ENCODE measurements around the gene BST1. TPM values are rescaled to one million over a fixed set of nuclear protein-coding genes. Genes with fewer than 3 reads are reported as not detected.

BST1 gene
- total RNA-seq, 1 experiment from 2014 or later: 3.3 TPM

GRCh38 chr4:15776871-15777648 is 74.2 kb downstream of the BST1 start:
- no peak for DNase-seq
- no peaks in the 10 kb centered on the region for H3K9me3 ChIP-seq
- H3K4me3 ChIP-seq: no peak overlapping the region
- H3K36me3 ChIP-seq: no peaks in the 10 kb centered on the region
- H3K27me3 ChIP-seq: no peaks in the 10 kb centered on the region

DNA sequence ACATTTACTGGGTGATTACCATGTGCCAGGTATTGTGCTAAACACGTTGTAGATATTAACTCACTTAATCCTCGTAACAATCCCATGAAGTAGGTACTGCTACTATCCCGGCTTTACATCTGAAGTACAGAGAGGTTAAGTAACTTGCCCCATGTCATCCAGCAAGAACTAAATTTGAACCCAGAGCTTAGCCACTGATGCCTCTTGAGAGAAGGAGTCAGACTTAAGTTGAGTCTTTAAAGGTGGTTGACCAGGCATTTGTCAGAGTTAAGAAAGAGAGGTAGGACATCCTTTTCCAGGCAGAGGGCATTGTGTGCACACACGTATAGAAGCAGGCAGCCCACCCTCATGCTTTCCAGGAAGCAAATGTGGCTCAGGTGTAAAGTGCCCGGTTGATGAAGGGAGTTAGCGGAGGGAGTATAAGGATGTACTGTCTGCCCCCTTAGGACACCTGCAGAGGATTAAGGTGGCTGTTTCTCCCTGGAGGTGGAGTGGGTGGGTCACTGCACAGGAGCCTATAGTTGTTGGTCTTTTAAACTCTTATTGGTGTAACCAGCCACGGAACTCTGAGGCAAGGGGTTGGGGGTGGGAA is 74.9 kb downstream of the BST1 start:
- H3K36me3 ChIP-seq: no peaks in the 10 kb centered on the region
- no peak overlapping the region for H3K4me3 ChIP-seq
- no peak for DNase-seq
- H3K9me3 ChIP-seq: no peaks in the 10 kb centered on the region
- no peaks in the 10 kb centered on the region for H3K27me3 ChIP-seq

DNA sequence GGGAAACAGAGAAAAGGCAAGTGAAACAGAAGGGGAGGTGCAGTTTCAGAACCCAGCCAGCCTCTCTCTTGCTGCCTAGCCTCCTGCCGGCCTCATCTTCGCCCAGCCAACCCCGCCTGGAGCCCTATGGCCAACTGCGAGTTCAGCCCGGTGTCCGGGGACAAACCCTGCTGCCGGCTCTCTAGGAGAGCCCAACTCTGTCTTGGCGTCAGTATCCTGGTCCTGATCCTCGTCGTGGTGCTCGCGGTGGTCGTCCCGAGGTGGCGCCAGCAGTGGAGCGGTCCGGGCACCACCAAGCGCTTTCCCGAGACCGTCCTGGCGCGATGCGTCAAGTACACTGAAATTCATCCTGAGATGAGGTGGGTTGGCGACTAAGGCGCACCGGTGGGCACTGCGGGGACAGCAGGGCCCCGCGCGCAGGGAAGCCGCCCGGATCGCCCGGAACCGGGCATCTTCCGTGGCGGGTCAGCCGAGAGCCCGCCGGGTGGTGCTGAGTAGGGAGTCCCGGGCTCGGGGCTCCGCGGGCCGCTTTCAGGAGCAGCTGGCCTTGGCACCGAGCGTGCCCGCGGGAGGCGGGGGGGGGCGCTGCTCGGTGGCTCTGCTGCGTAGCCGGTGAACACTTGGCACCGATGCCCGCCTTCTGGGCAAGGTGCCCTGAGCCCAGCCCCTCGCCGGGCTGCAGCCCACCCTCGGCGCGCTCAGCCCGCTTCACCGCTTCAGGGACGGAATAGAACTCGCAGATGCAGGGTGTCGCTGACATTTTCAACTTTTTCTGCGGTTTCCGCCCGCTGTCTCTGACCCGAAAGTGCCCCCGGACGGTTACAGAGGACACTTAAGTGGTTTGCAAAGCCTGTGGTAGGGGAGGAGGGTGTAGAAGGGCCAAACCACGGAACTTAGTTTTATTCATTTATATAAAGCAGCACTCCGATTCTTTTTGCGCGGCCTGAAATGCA is 75.7 kb downstream of the BST1 start, which contains the start of gene CD38:
CD38 (plus strand) TSS at position 40 of the 953 bp plus-strand sequence; CDS start at position 127, 87 bp downstream.
- H3K27me3 ChIP-seq: no peaks in the 10 kb centered on the region
- DNase-seq: peak; percentile 10

DNA sequence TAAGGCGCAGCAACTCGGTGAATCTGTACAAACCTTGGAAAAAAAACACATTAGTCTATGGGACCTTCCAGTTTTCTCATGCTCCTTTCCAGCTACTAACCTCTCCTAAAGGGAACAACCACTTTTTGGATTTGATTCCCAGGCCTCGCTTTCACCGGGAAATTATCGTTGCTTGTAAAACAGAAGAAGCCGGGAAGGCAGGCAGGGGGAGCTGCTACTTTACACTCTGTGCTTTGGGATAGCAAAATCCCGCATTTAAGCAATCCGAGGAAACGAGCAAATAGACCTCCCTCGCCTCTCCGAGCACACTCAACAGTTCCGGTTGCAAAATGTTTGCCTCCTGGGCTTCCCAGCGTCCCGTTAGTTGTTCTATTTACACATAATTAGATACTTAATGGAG is 76.4 kb downstream of the BST1 start:
- no peaks in the 10 kb centered on the region for H3K27me3 ChIP-seq
- peak; percentile 7 for DNase-seq

More for the DNA sequence above, 75.7 kb downstream of the BST1 start, which contains the start of gene CD38:
- Histone ChIP-seq H3K9me3 (no peaks in the 10 kb centered on the region), H3K4me3 (peak within 1 kb of the TSS; percentile 28), H3K36me3 (no peaks in the 10 kb centered on the region)

DNA sequence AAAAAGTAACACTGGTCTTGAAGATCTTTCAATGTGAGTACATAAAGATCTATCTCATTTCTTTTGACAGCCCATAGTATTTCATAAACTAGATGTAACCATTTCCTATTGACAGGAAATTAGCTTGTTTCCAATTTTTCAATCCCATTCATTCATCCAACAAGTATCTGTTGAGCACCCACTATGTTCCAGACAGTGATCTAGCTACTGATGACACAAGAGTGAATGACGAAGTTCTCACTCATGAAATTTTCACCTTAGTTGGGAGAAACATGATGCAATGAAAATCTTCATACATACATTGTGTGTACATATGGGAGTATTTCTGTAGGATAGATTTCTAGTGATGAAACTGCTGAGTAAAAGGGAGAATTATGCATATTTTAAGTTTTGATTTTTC is 76.9 kb downstream of the BST1 start:
- no peaks in the 10 kb centered on the region for H3K36me3 ChIP-seq
- DNase-seq: no peak
- no peaks in the 10 kb centered on the region for H3K9me3 ChIP-seq
- H3K27me3 ChIP-seq: no peaks in the 10 kb centered on the region
- no peak overlapping the region; the same call in 1 of the 2 replicates for H3K4me3 ChIP-seq

More for the DNA sequence above, 76.4 kb downstream of the BST1 start:
- Histone ChIP-seq H3K36me3 (no peaks in the 10 kb centered on the region), H3K4me3 (peak overlapping the region; percentile 28), H3K9me3 (no peaks in the 10 kb centered on the region)

DNA sequence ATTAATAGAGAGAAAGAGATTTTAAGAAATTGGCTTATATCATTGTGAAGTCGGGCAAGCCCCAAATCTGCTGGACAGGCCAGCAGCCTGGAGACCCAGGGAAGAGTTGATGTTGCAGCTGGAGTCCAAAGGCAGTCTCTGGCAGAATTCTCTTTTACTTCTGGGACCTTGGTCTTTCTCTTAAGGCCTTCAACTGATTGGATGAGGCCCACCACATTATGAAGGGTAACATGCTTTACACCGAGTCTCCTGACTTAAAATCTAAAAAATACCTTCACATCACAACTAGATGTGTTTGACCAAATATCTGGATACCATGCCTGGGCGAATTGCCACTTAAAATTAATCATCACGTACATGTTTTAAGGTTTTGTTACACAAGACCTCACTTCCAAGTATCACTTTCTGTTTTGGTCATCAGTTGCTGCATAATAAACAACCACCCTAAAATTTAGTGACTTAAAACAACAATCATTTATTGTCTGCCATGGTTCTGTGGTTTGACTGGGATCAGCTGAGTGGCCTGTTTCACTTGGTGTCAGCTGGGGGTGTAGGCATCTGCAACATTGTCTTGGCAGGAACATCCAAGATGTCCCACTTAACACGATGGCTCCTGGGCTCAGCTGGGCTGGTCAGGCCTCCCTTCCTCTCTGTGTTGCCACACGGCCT is 78.7 kb downstream of the BST1 start:
- H3K4me3 ChIP-seq: no peak overlapping the region
- no peaks in the 10 kb centered on the region for H3K9me3 ChIP-seq
- H3K27me3 ChIP-seq: no peaks in the 10 kb centered on the region
- no peaks in the 10 kb centered on the region for H3K36me3 ChIP-seq
- no peak for DNase-seq

Other genes starting within 250 kb of the BST1 start
- 1.2 and 1.8 TPM in 2 replicates for gene CC2D2A, start 233.2 kb upstream of the BST1 start, total RNA-seq (2014; rRNA removed; shearing (Covaris generic); ENCODE audit: low replicate concordance)
- 26.2 and 35.0 TPM in 2 replicates for gene FBXL5, start 47.7 kb upstream of the BST1 start, total RNA-seq (2014; rRNA removed; shearing (Covaris generic); ENCODE audit: low replicate concordance)
- 10.2 and 22.6 TPM in 2 replicates for gene FAM200B, start 21.2 kb upstream of the BST1 start, total RNA-seq (2014; rRNA removed; shearing (Covaris generic); ENCODE audit: low replicate concordance)
- gene CD38, start 75.3 kb downstream of the BST1 start, total RNA-seq (2014; rRNA removed; shearing (Covaris generic); ENCODE audit: low replicate concordance): not detected in 2 replicates
- gene FGFBP1, start 235.7 kb downstream of the BST1 start, total RNA-seq (2014; rRNA removed; shearing (Covaris generic); ENCODE audit: low replicate concordance): not detected in 2 replicates